ENCODE measurements around the gene IRAK3.
A peak's percentile ranks its signal among the peaks of the same experiment; 100 is the strongest.

GRCh38 chr12:66241061-66242043 is 52.3 kb downstream of the IRAK3 start:
- no peak for TF ChIP-seq CTCF (IDR thresholded peaks at IDR 0.05 in 8 of 11, conservative IDR thresholded peaks at IDR 0.05 in 3 of 11)
- peak in 1 of 3 donors; percentile 65 for TF ChIP-seq POLR2AphosphoS5 (IDR thresholded peaks at IDR 0.05)
